ENCODE measurements around the gene ALG14.

- TF ChIP-seq POLR2AphosphoS5 (IDR thresholded peaks at IDR 0.05; ENCODE audit: low read depth, low read length), result no peak
- TF ChIP-seq POLR2A (IDR thresholded peaks at IDR 0.05; ENCODE audit: low read depth, low read length), result no peak
- TF ChIP-seq TAF1 (IDR thresholded peaks at IDR 0.05; ENCODE audit: borderline replicate concordance, low read depth, low read length), result no peak
Measured at GRCh38 chr1:95028954-95029353, 43.8 kb downstream of the ALG14 start.
